CD4-positive, alpha-beta memory T cell (primary cell): ENCODE data around the gene GFRA4. TPM values are rescaled to one million over a fixed set of nuclear protein-coding genes. Genes with fewer than 3 reads are reported as not detected.

Experiments used
- CTCF ChIA-PET: fragments of 350-600 bp; sonication (Branson Sonifier 250); formaldehyde crosslinking; loops from one replicate; lab custom pipeline; 2021; ENCODE audit warnings: inconsistent platforms; ENCODE audit not compliant: partially characterized antibody; lab: Charles Lee
- POLR2A ChIA-PET: fragments of 350-600 bp; sonication (Branson Sonifier 250); formaldehyde crosslinking; loops from one replicate; lab custom pipeline; 2021; ENCODE audit not compliant: partially characterized antibody; lab: Charles Lee
- DNase-seq, 5 donors: peaks; one replicate each; pipeline versions ENCODE4 v3.0.0 to v3.0.0-alpha.2; 2020 to 2022; ENCODE audit warnings: mixed read lengths in 1 of 5
- H3K27ac ChIP-seq: one replicate; pipeline ENCODE4 v1.7.0; 2013; ENCODE audit warnings: low read depth, low read length
- H3K27me3 ChIP-seq: 2 replicates; pipeline ENCODE4 v1.7.0; 2013; ENCODE audit warnings: mild to moderate bottlenecking, low read length, moderate library complexity; ENCODE audit not compliant: insufficient read depth
- H3K36me3 ChIP-seq: 2 replicates; pipeline ENCODE4 v1.7.0; 2013; ENCODE audit warnings: mild to moderate bottlenecking, low read length, moderate library complexity; ENCODE audit not compliant: insufficient read depth
- H3K4me1 ChIP-seq: 2 replicates; pipeline ENCODE4 v1.7.0; 2013; ENCODE audit warnings: mild to moderate bottlenecking, low read length, moderate library complexity; ENCODE audit not compliant: insufficient read depth
- H3K4me3 ChIP-seq, 2 donors: one replicate each; pipeline ENCODE4 v1.7.0; 2013; ENCODE audit warnings: low read length in 2 of 2, mild to moderate bottlenecking in 1 of 2
- H3K9me3 ChIP-seq, 2 donors: one replicate each; pipeline ENCODE4 v1.7.0; 2013; ENCODE audit warnings: low read length in 2 of 2, control low read depth in 1 of 2; ENCODE audit not compliant: control insufficient read depth in 1 of 2
- H3K27ac Mint-ChIP-seq, 7 donors: one replicate each; pipeline ENCODE4 v1.8.0; 2020 to 2021; ENCODE audit warnings: mixed read lengths in 7 of 7, mild to moderate bottlenecking in 6 of 7, inconsistent platforms in 3 of 7, moderate library complexity in 3 of 7
- H3K27me3 Mint-ChIP-seq, 2 donors: one replicate each; pipeline ENCODE4 v1.8.0; 2020 to 2021; ENCODE audit warnings: mixed read lengths in 2 of 2
- H3K36me3 Mint-ChIP-seq, 2 donors: one replicate each; pipeline ENCODE4 v1.8.0; 2020 to 2021; ENCODE audit warnings: mixed read lengths in 2 of 2, inconsistent platforms in 1 of 2, mild to moderate bottlenecking in 1 of 2
- H3K4me1 Mint-ChIP-seq, 4 donors: one replicate each; pipeline ENCODE4 v1.8.0; 2020 to 2021; ENCODE audit warnings: mixed read lengths in 4 of 4, mild to moderate bottlenecking in 1 of 4
- H3K4me3 Mint-ChIP-seq, 8 donors: one replicate each; pipeline ENCODE4 v1.8.0; 2020 to 2021; ENCODE audit warnings: mixed read lengths in 8 of 8, mild to moderate bottlenecking in 7 of 8, moderate library complexity in 6 of 8, inconsistent platforms in 3 of 8
- H3K9me3 Mint-ChIP-seq, 8 donors: one replicate each; pipeline ENCODE4 v1.8.0; 2020 to 2021; ENCODE audit warnings: mixed read lengths in 8 of 8, mild to moderate bottlenecking in 5 of 8, inconsistent platforms in 3 of 8, moderate library complexity in 1 of 8
- intact Hi-C: fragments of 100-400 bp; cut with micrococcal nuclease; formaldehyde crosslinking; loops from one replicate; pipeline ENCODE4 v1.15.1; 2023
- polyA plus RNA-seq, 2 donors: library from polyadenylated mRNA; unstranded; fragments of 300-500 nt; fragmentation: Illumina TruSeq; gene quantifications; one replicate each; pipeline ENCODE4 v1.2.3, GENCODE V29; 2021
- total RNA-seq, 2 experiments: library from RNA; stranded (reverse); gene quantifications; one replicate each; pipeline ENCODE4 v1.2.3, GENCODE V29; 2021

The GFRA4 gene
- total and polyA plus RNA-seq, 4 experiments from 2014 or later = not detected

- Histone ChIP-seq H3K27ac (no peak overlapping the region), H3K27me3 (no peaks in the 10 kb centered on the region), H3K9me3 (no peaks in the 10 kb centered on the region), H3K4me1 (no peaks in the 10 kb centered on the region), H3K36me3 (no peaks in the 10 kb centered on the region), H3K4me3 (no peak overlapping the region)
- ChIA-PET POLR2A (no interaction called here), CTCF (interaction anchor here (0.9 kb wide), 1 partner anchor 18 kb away, joined by 5 read pairs; no protein-coding TSS in a partner anchor)
- H3K27me3 Mint-ChIP-seq = no peaks in the 10 kb centered on the region
- H3K9me3 Mint-ChIP-seq = peaks cover 0 to 2% (median 0%) of the 10 kb centered on the region in 8 donors
- no peaks in the 10 kb centered on the region for H3K36me3 Mint-ChIP-seq
- no peak overlapping the region for H3K27ac Mint-ChIP-seq
- H3K4me1 Mint-ChIP-seq = no peaks in the 10 kb centered on the region
- intact Hi-C loops = no loop called here
- H3K4me3 Mint-ChIP-seq = no peak overlapping the region
- DNase-seq = no peak
These were observed 29.6 kb upstream of the GFRA4 start for GRCh38 chr20:3692706-3693294.

DNA sequence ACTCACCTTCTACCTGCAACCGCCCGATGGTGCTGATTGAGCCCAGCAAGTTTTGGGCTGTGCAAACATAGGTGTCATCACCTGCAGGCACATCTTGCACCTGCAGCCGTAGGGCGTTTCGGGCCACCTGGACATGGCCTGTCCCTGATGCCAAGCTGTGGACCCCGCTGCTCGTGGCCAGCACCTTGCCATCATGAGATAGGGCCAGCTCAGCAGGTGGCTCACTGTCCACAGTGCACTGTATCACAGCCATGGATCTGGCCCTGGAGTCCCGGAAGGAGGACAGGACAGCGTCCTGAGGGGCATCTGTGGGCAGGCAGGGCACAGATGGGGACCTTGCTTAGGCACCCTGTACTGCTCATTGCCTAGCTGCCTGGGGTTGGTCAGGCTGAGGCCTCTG, 28.7 kb upstream of the GFRA4 start:
- ChIA-PET POLR2A (no interaction called here), CTCF (interaction anchor here (0.9 kb wide), 1 partner anchor 19 kb away, joined by 5 read pairs; no protein-coding TSS in a partner anchor)
- H3K27me3 Mint-ChIP-seq = peaks cover 2 to 3% of the 10 kb centered on the region in 2 donors
- H3K4me1 ChIP-seq = no peaks in the 10 kb centered on the region
- no peak overlapping the region for H3K27ac ChIP-seq
- peaks cover 0 to 2% (median 0%) of the 10 kb centered on the region in 8 donors for H3K9me3 Mint-ChIP-seq
- H3K4me3 ChIP-seq = no peak overlapping the region
- no peak overlapping the region for H3K27ac Mint-ChIP-seq
- H3K9me3 ChIP-seq = no peaks in the 10 kb centered on the region
- no peak overlapping the region for H3K4me3 Mint-ChIP-seq
- H3K36me3 Mint-ChIP-seq = no peaks in the 10 kb centered on the region
- intact Hi-C loops = no loop called here
- H3K27me3 ChIP-seq = no peaks in the 10 kb centered on the region
- no peaks in the 10 kb centered on the region for H3K36me3 ChIP-seq
- no peak for DNase-seq
- H3K4me1 Mint-ChIP-seq = no peaks in the 10 kb centered on the region

DNA sequence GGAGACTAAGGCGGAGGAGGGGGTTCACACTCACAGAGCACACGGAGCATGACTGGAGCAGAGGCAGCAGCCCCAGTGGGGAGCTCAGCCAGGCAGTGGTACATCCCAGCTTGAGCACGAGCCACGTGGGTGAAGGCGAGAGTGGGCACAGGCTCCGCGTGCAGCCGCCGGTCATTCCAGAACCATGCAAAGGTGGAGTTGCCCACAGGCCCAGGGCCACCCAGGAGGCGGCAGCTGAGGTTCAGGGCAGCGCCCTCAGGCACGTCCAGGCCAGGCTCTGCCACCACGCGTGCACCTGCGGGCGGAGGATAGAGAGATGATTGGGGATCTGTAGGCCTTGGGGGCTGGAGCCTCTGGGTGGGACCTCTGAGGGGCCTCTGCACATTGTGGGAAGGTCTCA, 28.1 kb upstream of the GFRA4 start:
- H3K27ac ChIP-seq = no peak overlapping the region
- Mint-ChIP-seq H3K27me3 (peaks cover 5% of the 10 kb centered on the region in 2 donors), H3K4me1 (no peaks in the 10 kb centered on the region), H3K27ac (no peak overlapping the region), H3K36me3 (no peaks in the 10 kb centered on the region), H3K9me3 (peaks cover 0 to under 1% (median 0%) of the 10 kb centered on the region in 8 donors), H3K4me3 (no peak overlapping the region)
- intact Hi-C loops = no loop called here
- H3K36me3 ChIP-seq = no peaks in the 10 kb centered on the region
- CTCF ChIA-PET = no interaction called here
- no peaks in the 10 kb centered on the region for H3K27me3 ChIP-seq
- no peaks in the 10 kb centered on the region for H3K9me3 ChIP-seq
- DNase-seq = no peak
- POLR2A ChIA-PET = no interaction called here
- no peaks in the 10 kb centered on the region for H3K4me1 ChIP-seq
- no peak overlapping the region for H3K4me3 ChIP-seq

- Mint-ChIP-seq H3K4me1 (no peaks in the 10 kb centered on the region), H3K27ac (no peak overlapping the region), H3K4me3 (no peak overlapping the region), H3K27me3 (peaks cover 7% of the 10 kb centered on the region in 2 donors), H3K36me3 (no peaks in the 10 kb centered on the region), H3K9me3 (no peaks in the 10 kb centered on the region)
- intact Hi-C loops = no loop called here
- Histone ChIP-seq H3K27ac (no peak overlapping the region), H3K4me3 (no peak overlapping the region), H3K27me3 (no peaks in the 10 kb centered on the region), H3K4me1 (no peaks in the 10 kb centered on the region), H3K9me3 (no peaks in the 10 kb centered on the region), H3K36me3 (no peaks in the 10 kb centered on the region)
- no peak for DNase-seq
- CTCF ChIA-PET = no interaction called here
- POLR2A ChIA-PET = no interaction called here
These were observed 27.2 kb upstream of the GFRA4 start for GRCh38 chr20:3690413-3690812.

GRCh38 chr20:3689978-3690377, 26.8 kb upstream of the GFRA4 start:
- no peaks in the 10 kb centered on the region for H3K9me3 ChIP-seq
- no peak overlapping the region for H3K4me3 ChIP-seq
- Mint-ChIP-seq H3K9me3 (no peaks in the 10 kb centered on the region), H3K27me3 (peaks cover 7 to 10% of the 10 kb centered on the region in 2 donors), H3K4me3 (no peak overlapping the region), H3K36me3 (no peaks in the 10 kb centered on the region), H3K4me1 (no peaks in the 10 kb centered on the region), H3K27ac (no peak overlapping the region)
- no peaks in the 10 kb centered on the region for H3K4me1 ChIP-seq
- no peak for DNase-seq
- no peaks in the 10 kb centered on the region for H3K27me3 ChIP-seq
- intact Hi-C loops = no loop called here
- no peak overlapping the region for H3K27ac ChIP-seq
- ChIA-PET POLR2A (no interaction called here), CTCF (no interaction called here)
- no peaks in the 10 kb centered on the region for H3K36me3 ChIP-seq

GRCh38 chr20:3687655-3688054, 24.5 kb upstream of the GFRA4 start:
- peaks cover 19 to 22% of the 10 kb centered on the region in 2 donors for H3K27me3 Mint-ChIP-seq
- Histone ChIP-seq H3K27ac (no peak overlapping the region), H3K9me3 (no peaks in the 10 kb centered on the region), H3K4me3 (no peak overlapping the region), H3K27me3 (no peaks in the 10 kb centered on the region), H3K36me3 (no peaks in the 10 kb centered on the region), H3K4me1 (no peaks in the 10 kb centered on the region)
- ChIA-PET CTCF (interaction anchor here (1.8 kb wide), 1 partner anchor 23 kb away, joined by 4 read pairs; no protein-coding TSS in a partner anchor), POLR2A (no interaction called here)
- intact Hi-C loops = no loop called here
- H3K4me3 Mint-ChIP-seq = no peak overlapping the region
- no peaks in the 10 kb centered on the region for H3K4me1 Mint-ChIP-seq
- H3K9me3 Mint-ChIP-seq = no peaks in the 10 kb centered on the region
- H3K27ac Mint-ChIP-seq = no peak overlapping the region
- no peaks in the 10 kb centered on the region for H3K36me3 Mint-ChIP-seq
- DNase-seq = no peak

GRCh38 chr20:3686867-3687321, 23.7 kb upstream of the GFRA4 start:
- H3K36me3 ChIP-seq = no peaks in the 10 kb centered on the region
- ChIA-PET CTCF (no interaction called here), POLR2A (no interaction called here)
- Mint-ChIP-seq H3K27ac (no peak overlapping the region), H3K4me1 (no peaks in the 10 kb centered on the region), H3K27me3 (peaks cover 22 to 26% of the 10 kb centered on the region in 2 donors), H3K4me3 (no peak overlapping the region), H3K9me3 (no peaks in the 10 kb centered on the region), H3K36me3 (no peaks in the 10 kb centered on the region)
- no peaks in the 10 kb centered on the region for H3K9me3 ChIP-seq
- H3K27ac ChIP-seq = no peak overlapping the region
- intact Hi-C loops = no loop called here
- H3K4me1 ChIP-seq = no peaks in the 10 kb centered on the region
- H3K4me3 ChIP-seq = no peak overlapping the region
- no peak for DNase-seq
- no peaks in the 10 kb centered on the region for H3K27me3 ChIP-seq
